MCF 10A (cell line): Measurements from ENCODE around the gene TMEM139. TPM values are rescaled to one million over a fixed set of nuclear protein-coding genes. Genes with fewer than 3 reads are reported as not detected.
A peak's percentile ranks its signal among the peaks of the same experiment; 100 is the strongest.

Source experiments
- BruUV-seq: library from RNA; stranded (reverse); fragments of 400-500 nt; replicated peaks from 2 replicates; lab custom pipeline; 2021; lab: Mats Ljungman, UMichigan
- CTCF ChIA-PET: fragments of 300-600 bp; sonication (Branson Sonifier 250); formaldehyde crosslinking; extraction: SDS; loops from one replicate; lab custom pipeline; 2021; ENCODE audit warnings: antibody characterized with exemption, inconsistent platforms; lab: Yijun Ruan, JAX
- POLR2A ChIA-PET: fragments of 300-600, 350-650 bp; sonication (Branson Sonifier 250); formaldehyde crosslinking; extraction: SDS; loops from one replicate; lab custom pipeline; 2020; ENCODE audit warnings: antibody characterized with exemption, inconsistent platforms; lab: Yijun Ruan, JAX
- DNase-seq: peaks from one replicate; pipeline ENCODE4 v3.0.0-alpha.2; 2018; ENCODE audit not compliant: unreplicated experiment
- H3K27ac Mint-ChIP-seq: one replicate; pipeline ENCODE4 v1.8.0; 2022; ENCODE audit warnings: mild to moderate bottlenecking, low read depth, mixed read lengths; ENCODE audit not compliant: unreplicated experiment
- H3K27me3 Mint-ChIP-seq: one replicate; pipeline ENCODE4 v1.8.0; 2022; ENCODE audit warnings: mixed read lengths; ENCODE audit not compliant: insufficient read depth, unreplicated experiment
- H3K36me3 Mint-ChIP-seq: one replicate; pipeline ENCODE4 v1.8.0; 2022; ENCODE audit warnings: mild to moderate bottlenecking, moderate library complexity, mixed read lengths; ENCODE audit not compliant: insufficient read depth, unreplicated experiment
- H3K4me1 Mint-ChIP-seq: one replicate; pipeline ENCODE4 v1.8.0; 2022; ENCODE audit warnings: mixed read lengths; ENCODE audit not compliant: insufficient read depth, unreplicated experiment
- H3K4me3 Mint-ChIP-seq: one replicate; pipeline ENCODE4 v1.8.0; 2022; ENCODE audit warnings: mild to moderate bottlenecking, moderate library complexity, mixed read lengths; ENCODE audit not compliant: unreplicated experiment
- H3K9me3 Mint-ChIP-seq: one replicate; pipeline ENCODE4 v1.8.0; 2022; ENCODE audit warnings: mixed read lengths; ENCODE audit not compliant: unreplicated experiment
- CTCF ChIP-seq: fragments of 200-600 bp; IDR thresholded peaks from one replicate; pipeline ENCODE4 v1.8.0; 2022; ENCODE audit warnings: antibody characterized with exemption, mild to moderate bottlenecking; ENCODE audit not compliant: unreplicated experiment
- intact Hi-C: fragments of 100-400 bp; cut with micrococcal nuclease; formaldehyde crosslinking; loops from 2 replicates; pipeline ENCODE4 v1.14.1; 2022
- total RNA-seq: library from RNA; stranded (reverse); gene quantifications from 2 replicates; pipeline ENCODE4 v1.2.3, GENCODE V29; 2022

The TMEM139 gene
- total RNA-seq, 1 experiment from 2014 or later, result 9.2 TPM

DNA sequence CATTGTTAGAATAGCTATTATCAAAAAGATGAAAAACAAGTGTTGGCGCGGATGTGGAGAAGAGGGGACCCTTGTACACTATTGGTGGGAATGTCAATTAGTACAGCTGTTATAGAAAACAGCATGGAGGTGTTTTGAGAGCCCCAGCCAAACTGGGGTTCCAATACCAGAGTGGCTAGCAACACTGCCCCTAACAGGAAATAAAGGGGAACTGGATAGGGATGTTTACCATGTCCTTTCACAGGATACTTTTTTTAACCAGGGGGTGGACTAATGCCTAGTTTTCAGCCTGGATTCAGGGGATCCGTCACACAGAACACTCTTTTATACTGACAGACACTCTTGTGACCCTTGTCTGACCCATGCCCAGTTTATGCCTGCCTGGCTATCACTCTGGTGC is 28.4 kb upstream of the TMEM139 start:
- CTCF ChIA-PET, result interaction anchor here (0.6 to 11.8 kb wide), 4 partner anchors 15 to 166 kb away, joined by 3 to 128 read pairs (median 4); no protein-coding TSS in a partner anchor
- no peaks in the 10 kb centered on the region for H3K9me3 Mint-ChIP-seq
- POLR2A ChIA-PET, result no interaction called here
- BruUV-seq, result no TSS peak
- H3K4me3 Mint-ChIP-seq, result no peak overlapping the region
- no peak overlapping the region for H3K27ac Mint-ChIP-seq
- no peak for TF ChIP-seq CTCF
- intact Hi-C loops, result no loop called here
- H3K36me3 Mint-ChIP-seq, result no peaks in the 10 kb centered on the region
- peaks cover 12% of the 10 kb centered on the region for H3K4me1 Mint-ChIP-seq
- DNase-seq, result no peak
- no peaks in the 10 kb centered on the region for H3K27me3 Mint-ChIP-seq

DNA sequence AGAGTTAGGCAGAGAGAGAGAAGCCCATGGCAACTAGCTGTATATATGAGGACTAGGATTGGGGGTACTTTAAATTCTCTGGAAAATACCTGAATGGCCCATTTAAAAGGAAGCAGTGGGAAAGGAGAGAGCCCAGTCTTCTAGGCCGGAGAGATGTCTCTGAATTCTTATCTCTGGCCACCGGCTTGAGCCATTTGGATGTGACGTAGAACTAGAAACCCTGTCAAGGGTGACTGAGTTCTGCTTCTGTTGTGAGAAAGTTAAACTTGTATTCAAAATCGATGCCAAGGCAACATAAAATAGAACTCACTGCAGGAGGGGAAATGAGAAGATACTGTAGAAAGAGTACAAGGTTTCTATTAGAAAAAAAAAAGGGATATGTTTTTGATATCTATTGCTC is 27.8 kb upstream of the TMEM139 start:
- DNase-seq, result no peak
- no peak overlapping the region for H3K4me3 Mint-ChIP-seq
- POLR2A ChIA-PET, result no interaction called here
- no peak for TF ChIP-seq CTCF
- intact Hi-C loops, result no loop called here
- no peak overlapping the region for H3K27ac Mint-ChIP-seq
- BruUV-seq, result no TSS peak
- no peaks in the 10 kb centered on the region for H3K9me3 Mint-ChIP-seq
- no peaks in the 10 kb centered on the region for H3K36me3 Mint-ChIP-seq
- CTCF ChIA-PET, result interaction anchor here (0.7 to 11.8 kb wide), 3 partner anchors 15 to 42 kb away, joined by 3 to 128 read pairs (median 4); no protein-coding TSS in a partner anchor
- H3K4me1 Mint-ChIP-seq, result peaks cover 12% of the 10 kb centered on the region
- H3K27me3 Mint-ChIP-seq, result no peaks in the 10 kb centered on the region

DNA sequence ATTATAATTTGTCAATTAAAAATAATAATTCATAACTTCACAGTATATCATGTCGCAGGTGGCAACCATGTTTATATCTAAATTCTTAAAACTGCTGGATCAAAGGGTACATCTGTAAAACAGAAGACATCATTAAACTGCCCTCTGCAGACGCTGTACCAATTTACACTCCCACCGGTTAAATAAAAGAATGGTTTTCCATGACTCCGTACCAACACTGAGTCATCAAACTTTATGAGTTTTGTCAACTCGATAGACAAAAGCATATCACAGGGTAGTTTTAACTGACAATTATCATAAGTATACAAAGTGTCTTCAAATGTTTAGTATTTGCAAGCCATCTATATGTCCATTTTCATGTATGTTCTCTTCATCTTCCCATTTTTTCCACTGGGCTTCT is 27.3 kb upstream of the TMEM139 start:
- no peak overlapping the region for H3K4me3 Mint-ChIP-seq
- peaks cover 12% of the 10 kb centered on the region for H3K4me1 Mint-ChIP-seq
- POLR2A ChIA-PET, result interaction anchor here (0.6 kb wide), 1 partner anchor 257 kb away, joined by 3 read pairs; no protein-coding TSS in a partner anchor
- no peaks in the 10 kb centered on the region for H3K27me3 Mint-ChIP-seq
- TF ChIP-seq CTCF, result no peak
- no peak overlapping the region for H3K27ac Mint-ChIP-seq
- H3K36me3 Mint-ChIP-seq, result no peaks in the 10 kb centered on the region
- no peaks in the 10 kb centered on the region for H3K9me3 Mint-ChIP-seq
- intact Hi-C loops, result no loop called here
- DNase-seq, result peak; percentile 27
- BruUV-seq, result no TSS peak
- CTCF ChIA-PET, result interaction anchor here (0.7 to 11.8 kb wide), 3 partner anchors 16 to 42 kb away, joined by 3 to 128 read pairs (median 4); no protein-coding TSS in a partner anchor

- TF ChIP-seq CTCF, result no peak
- no peak for DNase-seq
- Mint-ChIP-seq H3K27ac (no peak overlapping the region), H3K36me3 (no peaks in the 10 kb centered on the region), H3K4me3 (no peak overlapping the region), H3K27me3 (no peaks in the 10 kb centered on the region), H3K4me1 (peaks cover 15% of the 10 kb centered on the region), H3K9me3 (no peaks in the 10 kb centered on the region)
- ChIA-PET CTCF (interaction anchor here (0.8 to 11.8 kb wide), 4 partner anchors 17 to 256 kb away, joined by 3 to 128 read pairs (median 20); no protein-coding TSS in a partner anchor), POLR2A (interaction anchor here (0.6 to 0.8 kb wide), 2 partner anchors 18 to 151 kb away, joined by 3 read pairs; no protein-coding TSS in a partner anchor)
- intact Hi-C loops, result no loop called here
- no TSS peak for BruUV-seq
Measured at GRCh38 chr7:143258831-143259230, 25.9 kb upstream of the TMEM139 start.
